A549 (cell line): Measurements from ENCODE around the gene FUCA2. TPM values are rescaled to one million over a fixed set of nuclear protein-coding genes. Genes with fewer than 3 reads are reported as not detected.

Experiments
- ATAC-seq, 2 experiments: fragments of 200-7000 bp in 1 of 2; fragments of >200 bp in 1 of 2; cut with Nextera tagmentation in 1 of 2; cut with Tn5 transposase in 1 of 2; 3 replicates each; pipeline versions ENCODE4 v1.8.0 to v1.9.1; 2018 to 2020; ENCODE audit warnings: mild to moderate bottlenecking in 1 of 2, moderate library complexity in 1 of 2
- CTCF ChIA-PET: fragments of 300-600 bp; sonication (Branson Sonifier 250); formaldehyde crosslinking; extraction: SDS; loops from one replicate; lab custom pipeline; 2021; ENCODE audit warnings: antibody characterized with exemption, inconsistent platforms; lab: Yijun Ruan, JAX
- POLR2A ChIA-PET: fragments of 350-600 bp; formaldehyde crosslinking; extraction: SDS; loops from one replicate; lab custom pipeline; 2021; ENCODE audit warnings: antibody characterized with exemption, inconsistent platforms; lab: Yijun Ruan, JAX
- DNase-seq, 2 experiments: peaks; one replicate each; pipeline versions ENCODE4 v3.0.0 to v3.0.0-alpha.2; 2011 to 2016; ENCODE audit warnings: low read depth in 1 of 2, low spot score in 1 of 2
- FAIRE-seq: peaks from 2 replicates; lab custom pipeline; 2011; peaks lifted over from hg19 to GRCh38; lab: Jason Lieb, UNC
- H3K27ac ChIP-seq, 2 experiments: fragments of >200 bp; sonication (Bioruptor Twin); formaldehyde crosslinking; 3 replicates each; pipeline ENCODE4 v1.5.1; 2016 to 2017
- H3K4me1 ChIP-seq: fragments of >200 bp; sonication (Bioruptor Twin); formaldehyde crosslinking; 3 replicates; pipeline ENCODE4 v1.6.1; 2016
- H3K4me2 ChIP-seq: fragments of >200 bp; sonication (Bioruptor Twin); formaldehyde crosslinking; 3 replicates; pipeline ENCODE4 v1.6.1; 2016
- H3K4me3 ChIP-seq: fragments of >200 bp; sonication (Bioruptor Twin); formaldehyde crosslinking; 3 replicates; pipeline ENCODE4 v1.5.1; 2016
- H3K9me3 ChIP-seq: fragments of >200 bp; sonication (Bioruptor Twin); formaldehyde crosslinking; 3 replicates; pipeline ENCODE4 v1.6.1; 2016
- E2F6 ChIP-seq: IDR thresholded peaks from 2 replicates; pipeline ENCODE4 v1.6.1; 2012; ENCODE audit warnings: low read depth, borderline replicate concordance
- EP300 ChIP-seq, 2 experiments: fragments of >200 bp; sonication (Bioruptor Twin); formaldehyde crosslinking; IDR thresholded peaks; 2 replicates in 1 of 2; 3 replicates in 1 of 2; pipeline ENCODE4 v1.6.1; 2016 to 2017
- FOSB ChIP-seq: fragments of 250-450 bp; sonication (Bioruptor Pico); IDR thresholded peaks from 2 replicates; pipeline ENCODE4 v1.5.0; 2020; ENCODE audit warnings: mild to moderate bottlenecking, moderate library complexity
- FOXS1 ChIP-seq: fragments of 250-450 bp; sonication (Bioruptor Pico); IDR thresholded peaks from 2 replicates; pipeline ENCODE4 v1.5.0; 2020; ENCODE audit warnings: mild to moderate bottlenecking, moderate library complexity
- HMGXB4 ChIP-seq: fragments of 250-450 bp; sonication (Bioruptor Pico); IDR thresholded peaks from 2 replicates; pipeline ENCODE4 v1.5.0; 2021; ENCODE audit warnings: mild to moderate bottlenecking, moderate library complexity, borderline replicate concordance
- HOXB5 ChIP-seq: fragments of 250-450 bp; sonication (Bioruptor Pico); IDR thresholded peaks from 2 replicates; pipeline ENCODE4 v1.5.0; 2020; ENCODE audit warnings: mild to moderate bottlenecking, moderate library complexity
- JUNB ChIP-seq: fragments of >200 bp; sonication (Bioruptor Twin); formaldehyde crosslinking; IDR thresholded peaks from 2 replicates; pipeline ENCODE4 v1.6.1; 2016
- KDM1A ChIP-seq: fragments of 200-600 bp; sonication (generic); IDR thresholded peaks from 2 replicates; pipeline ENCODE4 v1.6.1; 2016; ENCODE audit warnings: low read depth, mild to moderate bottlenecking
- MAFK ChIP-seq: fragments of 450-650 bp; IDR thresholded peaks from 2 replicates; pipeline ENCODE4 v1.6.1; 2014; ENCODE audit not compliant: partially characterized antibody
- NFE2L2 ChIP-seq: fragments of 150-350 bp; conservative IDR thresholded peaks from 2 replicates; pipeline ENCODE4 v1.6.1; 2014; ENCODE audit warnings: low read length
- NPAS2 ChIP-seq: fragments of 250-450 bp; sonication (Bioruptor Pico); IDR thresholded peaks from 2 replicates; pipeline ENCODE4 v1.8.0; 2022; ENCODE audit warnings: mild to moderate bottlenecking, moderate library complexity, borderline replicate concordance
- RAD21 ChIP-seq, 2 experiments: fragments of >200 bp in 1 of 2; sonication (Bioruptor Twin) in 1 of 2; formaldehyde crosslinking in 1 of 2; IDR thresholded peaks in 1 of 2; conservative IDR thresholded peaks in 1 of 2; 2 replicates in 1 of 2; 3 replicates in 1 of 2; pipeline ENCODE4 v1.6.1; 2012 to 2018; ENCODE audit warnings: inconsistent platforms in 1 of 2
- RNF2 ChIP-seq: fragments of 200-600 bp; sonication (generic); IDR thresholded peaks from 2 replicates; pipeline ENCODE4 v1.6.1; 2016; ENCODE audit warnings: low read depth, mild to moderate bottlenecking, antibody characterized with exemption, moderate library complexity, borderline replicate concordance
- ZFP36 ChIP-seq: fragments of 450-650 bp; IDR thresholded peaks from 2 replicates; pipeline ENCODE4 v1.6.1; 2014; ENCODE audit warnings: borderline replicate concordance; ENCODE audit not compliant: partially characterized antibody
- ZSCAN20 ChIP-seq: fragments of 250-450 bp; sonication (Bioruptor Pico); IDR thresholded peaks from 2 replicates; pipeline ENCODE4 v1.8.0; 2022; ENCODE audit warnings: mild to moderate bottlenecking, moderate library complexity
- WGBS: methylation state at CpG from one replicate; pipeline ENCODE4 v1.1.6; 2017; ENCODE audit errors: missing lambda C conversion rate; 5-methylcytosine and 5-hydroxymethylcytosine counted together
- polyA plus RNA-seq, 4 experiments: library from polyadenylated mRNA; depleted of rRNA in 3 of 4; stranded (reverse); fragments of >200 nt; fragmentation: RNase III in 1 of 4; extraction: RNeasy Plus Mini Kit Qiagen cat#74134 plus additional on column Dnase treatment in 1 of 4; gene quantifications; 2 replicates in 3 of 4; 3 replicates in 1 of 4; pipeline ENCODE4 v1.2.3, GENCODE V29; 2011 to 2017
- TF ChIP-seq, protein P1 (sequence below): fragments of >200 bp; sonication (Bioruptor Twin); formaldehyde crosslinking; IDR thresholded peaks from 3 replicates; pipeline ENCODE4 v1.6.1; 2016
- TF ChIP-seq, protein P2 (sequence below): fragments of 450-650 bp; IDR thresholded peaks from 2 replicates; pipeline ENCODE4 v1.6.1; 2014; ENCODE audit warnings: antibody characterized with exemption

Gene FUCA2
- polyA plus RNA-seq, 2 of the 4 experiments (the other 2 are of a cell fraction): 46.9 to 55.5 TPM

GRCh38 chr6:143536461-143536865 lies 24.9 kb upstream of the FUCA2 start:
- CTCF ChIA-PET: interaction anchor here (1.4 to 1.5 kb wide), 3 partner anchors 23 to 1062 kb away, joined by 3 to 4 read pairs (median 3); no protein-coding TSS in a partner anchor
- DNase-seq (peak in 1 of 2 experiments; percentile 23), FAIRE-seq (no peak)

DNA sequence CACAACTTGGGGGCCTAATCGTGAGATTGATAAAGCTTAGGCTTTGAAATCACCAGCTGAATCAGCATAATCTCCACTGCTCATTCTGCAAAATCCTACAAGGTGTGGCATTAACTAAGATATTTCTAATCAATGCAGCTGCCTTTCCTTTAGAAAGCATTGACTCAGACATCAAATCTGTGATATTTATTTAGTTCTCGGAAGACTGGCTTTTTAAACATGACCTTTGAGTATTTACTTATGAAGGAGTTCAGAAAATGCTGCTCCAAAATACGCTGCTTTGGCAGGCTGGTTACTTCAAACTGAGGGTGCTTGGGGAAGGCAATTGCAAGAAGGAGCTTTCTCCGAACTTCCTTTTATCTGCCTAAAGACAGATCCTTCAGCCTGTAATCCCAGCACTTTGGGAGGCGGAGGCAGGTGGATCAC lies 23.7 kb upstream of the FUCA2 start:
- TF ChIP-seq MAFK: peak; percentile 78
- no peak for TF ChIP-seq RNF2
- Histone ChIP-seq H3K4me3 (no peak overlapping the region), H3K4me1 (peaks cover 18% of the 10 kb centered on the region; the same call in 2 of the 3 replicates), H3K9me3 (no peaks in the 10 kb centered on the region), H3K4me2 (peak overlapping the region; percentile 47), H3K27ac (peak overlapping the region in 1 of 2 experiments; percentile 16; a peak in 1 of 6 replicates)
- WGBS: 49% methylated on average over 5 of the region's 5 CpGs
- FAIRE-seq: no peak
- DNase-seq: no peak
- POLR2A ChIA-PET: no interaction called here
- CTCF ChIA-PET: interaction anchor here (1.1 to 1.5 kb wide), 4 partner anchors 16 to 1061 kb away, joined by 3 to 4 read pairs (median 3); no protein-coding TSS in a partner anchor
- no peak for ATAC-seq

More at GRCh38 chr6:143536461-143536865, 24.9 kb upstream of the FUCA2 start:
- POLR2A ChIA-PET: interaction anchor here (0.9 to 1.0 kb wide), 2 partner anchors 25 to 307 kb away, joined by 4 to 6 read pairs; partner anchors contain the start of genes FUCA2 and LTV1
- ATAC-seq: peak; percentile 79 to 85
- 0% methylated on average over 6 of the region's 27 CpGs for WGBS
- Histone ChIP-seq H3K9me3 (no peaks in the 10 kb centered on the region), H3K4me3 (peak overlapping the region; percentile 85), H3K27ac (peak overlapping the region; percentile 91 to 97), H3K4me1 (peaks cover 18% of the 10 kb centered on the region; the same call in 2 of the 3 replicates), H3K4me2 (peak overlapping the region; percentile 96)
- TF ChIP-seq ZFP36 (no peak), FOSB (CRISPR knock-in tag) (no peak)

DNA sequence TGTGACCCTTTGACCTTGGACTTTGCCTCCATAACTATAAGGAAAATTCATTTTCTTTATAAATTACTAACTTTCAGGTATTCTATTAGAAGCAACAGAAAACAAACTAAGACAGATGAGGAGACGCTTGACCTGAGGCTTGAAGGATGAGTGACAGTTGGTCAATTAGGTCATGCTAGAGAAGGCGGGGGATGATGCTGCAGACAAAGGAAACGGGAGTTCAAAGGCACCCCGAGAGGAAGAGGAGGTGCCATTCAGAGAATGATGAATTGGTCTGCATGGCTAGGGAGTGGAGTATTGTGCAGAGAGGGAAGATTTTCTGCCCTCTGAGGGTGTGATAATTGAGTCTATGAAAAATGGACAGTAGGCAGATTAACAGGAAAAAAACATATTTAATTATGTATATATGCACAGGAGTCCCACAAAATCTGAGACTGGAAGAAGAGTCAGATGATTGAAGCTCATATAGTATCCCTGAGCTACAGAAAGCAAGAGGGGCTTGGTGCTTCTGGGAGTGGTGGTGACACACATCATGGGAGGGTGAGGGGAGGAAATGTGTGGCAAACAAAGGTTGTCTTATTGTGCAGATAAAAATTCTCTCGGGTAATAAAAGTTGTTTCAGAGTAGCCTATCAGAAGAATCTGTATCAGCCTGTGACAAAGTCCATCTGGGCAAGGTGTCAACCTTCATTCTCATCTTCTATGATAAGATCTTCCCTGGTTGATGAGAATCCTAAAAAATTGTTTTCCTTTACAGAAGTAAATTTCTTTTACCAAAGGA lies 20.4 kb upstream of the FUCA2 start:
- CTCF ChIA-PET: interaction anchor here (0.9 kb wide), 1 partner anchor 19 kb away, joined by 3 read pairs; no protein-coding TSS in a partner anchor
- DNase-seq (no peak), FAIRE-seq (no peak), ATAC-seq (no peak)
- Histone ChIP-seq H3K4me2 (no peak overlapping the region), H3K9me3 (no peaks in the 10 kb centered on the region), H3K4me3 (no peak overlapping the region), H3K4me1 (peaks cover 15% of the 10 kb centered on the region; the same call in 2 of the 3 replicates), H3K27ac (no peak overlapping the region)
- WGBS: 42% methylated on average over 5 of the region's 5 CpGs
- TF ChIP-seq ZSCAN20 (CRISPR knock-in tag) (no peak), NFE2L2 (no peak), EP300 (IDR thresholded peaks at IDR 0.05) (no peak), RAD21 (conservative IDR thresholded peaks at IDR 0.05 in 1 of 2, IDR thresholded peaks at IDR 0.05 in 1 of 2) (no peak), NPAS2 (CRISPR knock-in tag) (no peak)
- TF ChIP-seq, all 56 proteins: peak for 0
- POLR2A ChIA-PET: no interaction called here

DNA sequence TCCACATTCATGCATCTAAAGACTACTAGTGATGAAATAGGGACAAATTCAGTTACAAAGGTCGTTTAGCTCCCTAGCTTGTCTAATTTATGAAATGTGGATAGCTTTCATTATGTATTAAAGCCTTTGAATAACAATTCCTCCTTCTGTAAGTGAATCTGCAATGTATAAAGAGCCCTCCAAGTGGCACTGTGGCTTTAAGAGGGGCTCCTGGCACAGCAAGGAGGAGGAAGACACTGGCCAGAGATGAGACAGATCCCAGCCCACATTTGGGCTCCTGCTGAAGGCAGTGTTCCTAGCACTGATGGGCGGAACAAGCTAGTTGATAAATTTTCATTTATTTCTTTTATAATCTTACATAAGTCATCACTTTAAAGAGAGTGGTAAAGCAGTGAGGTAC lies 17.6 kb upstream of the FUCA2 start:
- ATAC-seq (peak; percentile 74 to 87; a peak in 4 of 6 replicates), FAIRE-seq (no peak)
- 42% methylated on average over 2 of the region's 2 CpGs for WGBS

GRCh38 chr6:143528164-143528811 lies 16.8 kb upstream of the FUCA2 start:
- H3K4me1 ChIP-seq: no peaks in the 10 kb centered on the region
- H3K9me3 ChIP-seq: no peaks in the 10 kb centered on the region
- no peak for FAIRE-seq
- no peak for DNase-seq
- H3K27ac ChIP-seq: no peak overlapping the region
- CTCF ChIA-PET: interaction anchor here (0.6 kb wide), 1 partner anchor 14 kb away, joined by 3 read pairs; no protein-coding TSS in a partner anchor
- no peak for ATAC-seq
- H3K4me3 ChIP-seq: no peak overlapping the region
- POLR2A ChIA-PET: no interaction called here
- 79% methylated on average over 7 of the region's 7 CpGs for WGBS
- TF ChIP-seq ZFP36: no peak
- TF ChIP-seq KDM1A: no peak
- TF ChIP-seq JUNB: no peak
- TF ChIP-seq HMGXB4: no peak
- no peak for TF ChIP-seq E2F6
- TF ChIP-seq, protein P1, sequence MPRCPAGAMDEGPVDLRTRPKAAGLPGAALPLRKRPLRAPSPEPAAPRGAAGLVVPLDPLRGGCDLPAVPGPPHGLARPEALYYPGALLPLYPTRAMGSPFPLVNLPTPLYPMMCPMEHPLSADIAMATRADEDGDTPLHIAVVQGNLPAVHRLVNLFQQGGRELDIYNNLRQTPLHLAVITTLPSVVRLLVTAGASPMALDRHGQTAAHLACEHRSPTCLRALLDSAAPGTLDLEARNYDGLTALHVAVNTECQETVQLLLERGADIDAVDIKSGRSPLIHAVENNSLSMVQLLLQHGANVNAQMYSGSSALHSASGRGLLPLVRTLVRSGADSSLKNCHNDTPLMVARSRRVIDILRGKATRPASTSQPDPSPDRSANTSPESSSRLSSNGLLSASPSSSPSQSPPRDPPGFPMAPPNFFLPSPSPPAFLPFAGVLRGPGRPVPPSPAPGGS: no peak
- TF ChIP-seq, protein P2, sequence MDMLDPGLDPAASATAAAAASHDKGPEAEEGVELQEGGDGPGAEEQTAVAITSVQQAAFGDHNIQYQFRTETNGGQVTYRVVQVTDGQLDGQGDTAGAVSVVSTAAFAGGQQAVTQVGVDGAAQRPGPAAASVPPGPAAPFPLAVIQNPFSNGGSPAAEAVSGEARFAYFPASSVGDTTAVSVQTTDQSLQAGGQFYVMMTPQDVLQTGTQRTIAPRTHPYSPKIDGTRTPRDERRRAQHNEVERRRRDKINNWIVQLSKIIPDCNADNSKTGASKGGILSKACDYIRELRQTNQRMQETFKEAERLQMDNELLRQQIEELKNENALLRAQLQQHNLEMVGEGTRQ: no peak
- TF ChIP-seq HOXB5 (CRISPR knock-in tag): no peak
- TF ChIP-seq NFE2L2: no peak
- no peak for TF ChIP-seq RNF2
- no peak overlapping the region for H3K4me2 ChIP-seq

More for the DNA sequence above, 17.6 kb upstream of the FUCA2 start:
- H3K4me3 ChIP-seq: no peak overlapping the region
- H3K4me1 ChIP-seq: no peaks in the 10 kb centered on the region
- TF ChIP-seq RAD21 (conservative IDR thresholded peaks at IDR 0.05 in 1 of 2, IDR thresholded peaks at IDR 0.05 in 1 of 2): peak in 1 of 2 experiments; percentile 22; a peak in 1 of 5 replicates
- no peak for TF ChIP-seq FOXS1 (CRISPR knock-in tag)
- H3K4me2 ChIP-seq: no peak overlapping the region
- no peaks in the 10 kb centered on the region for H3K9me3 ChIP-seq
- CTCF ChIA-PET: interaction anchor here (0.6 to 0.7 kb wide), 2 partner anchors 13 to 16 kb away, joined by 3 to 4 read pairs; no protein-coding TSS in a partner anchor
- no peak overlapping the region for H3K27ac ChIP-seq
- DNase-seq: peak in 1 of 2 experiments; percentile 28
- POLR2A ChIA-PET: no interaction called here
